GM12878 (cell line): ENCODE measurements around the gene WDR91. TPM values are rescaled to one million over a fixed set of nuclear protein-coding genes. Genes with fewer than 3 reads are reported as not detected.

Experiments used
- ATF7 ChIP-seq: fragments of 450-650 bp; IDR thresholded peaks from 2 replicates; pipeline ENCODE4 v1.6.1; 2016; ENCODE audit warnings: low read depth, mild to moderate bottlenecking
- BMI1 ChIP-seq: fragments of 450-650 bp; IDR thresholded peaks from 2 replicates; pipeline ENCODE4 v1.6.1; 2016; ENCODE audit warnings: mild to moderate bottlenecking, moderate library complexity, borderline replicate concordance
- BRCA1 ChIP-seq: IDR thresholded peaks from 2 replicates; pipeline ENCODE4 v1.6.1; 2011; ENCODE audit warnings: low read depth, low read length, improper control_type of control experiment
- CUX1 ChIP-seq: IDR thresholded peaks from 2 replicates; pipeline ENCODE4 v1.6.1; 2012; ENCODE audit warnings: improper control_type of control experiment, low read depth, low read length; ENCODE audit not compliant: insufficient replicate concordance
- FOXK2 ChIP-seq: fragments of 450-650 bp; IDR thresholded peaks from 2 replicates; pipeline ENCODE4 v1.6.1; 2017; ENCODE audit warnings: mild to moderate bottlenecking, moderate library complexity
- HCFC1 ChIP-seq: fragments of 150-350 bp; IDR thresholded peaks from 2 replicates; pipeline ENCODE4 v1.6.1; 2014; ENCODE audit warnings: low read length
- HDAC2 ChIP-seq: fragments of 200-600 bp; sonication (generic); IDR thresholded peaks from 2 replicates; pipeline ENCODE4 v1.6.1; 2017
- HDAC6 ChIP-seq: fragments of 200-600 bp; sonication (generic); IDR thresholded peaks from one replicate; pipeline ENCODE4 v1.8.0; 2017; ENCODE audit warnings: antibody characterized with exemption; ENCODE audit not compliant: unreplicated experiment
- IRF4 ChIP-seq: IDR thresholded peaks from 2 replicates; pipeline ENCODE4 v1.6.1; 2011; ENCODE audit warnings: low read depth, low read length
- IRF5 ChIP-seq: fragments of 450-650 bp; IDR thresholded peaks from 2 replicates; pipeline ENCODE4 v1.6.1; 2017; ENCODE audit warnings: borderline replicate concordance
- LARP7 ChIP-seq: fragments of 450-650 bp; IDR thresholded peaks from 2 replicates; pipeline ENCODE4 v1.6.1; 2017; ENCODE audit warnings: mild to moderate bottlenecking
- PAX8 ChIP-seq: fragments of 450-650 bp; IDR thresholded peaks from 2 replicates; pipeline ENCODE4 v1.6.1; 2017; ENCODE audit warnings: mild to moderate bottlenecking, moderate library complexity
- PBX3 ChIP-seq: IDR thresholded peaks from 2 replicates; pipeline ENCODE4 v1.6.1; 2011; ENCODE audit warnings: mild to moderate bottlenecking, low read depth, low read length, moderate library complexity; ENCODE audit not compliant: insufficient replicate concordance
- RFX5 ChIP-seq: IDR thresholded peaks from 2 replicates; pipeline ENCODE4 v1.6.1; 2011; ENCODE audit warnings: low read depth, low read length, improper control_type of control experiment
- TAF1 ChIP-seq: IDR thresholded peaks from 2 replicates; pipeline ENCODE4 v1.6.1; 2011; ENCODE audit warnings: mild to moderate bottlenecking, low read depth, low read length, borderline replicate concordance
- TARDBP ChIP-seq: IDR thresholded peaks from 2 replicates; pipeline ENCODE4 v1.6.1; 2016; ENCODE audit warnings: borderline replicate concordance
- TCF3 ChIP-seq: IDR thresholded peaks from 2 replicates; pipeline ENCODE4 v1.6.1; 2012; ENCODE audit warnings: low read depth, mild to moderate bottlenecking, low read length, borderline replicate concordance; ENCODE audit not compliant: insufficient read depth
- TCF7 ChIP-seq: IDR thresholded peaks from 2 replicates; pipeline ENCODE4 v1.6.1; 2014; ENCODE audit warnings: antibody characterized with exemption, borderline replicate concordance
- ZZZ3 ChIP-seq: IDR thresholded peaks from 2 replicates; pipeline ENCODE4 v1.6.1; 2011; ENCODE audit warnings: low read depth; ENCODE audit not compliant: control insufficient read depth, insufficient read length
- polyA plus RNA-seq, 11 experiments: library from polyadenylated mRNA; depleted of rRNA in 4 of 11; unstranded in 6 of 11; stranded (reverse) in 5 of 11; fragments of >200 nt; fragmentation: Nextera tagmentation in 4 of 11; fragmentation: Illumina TruSeq in 1 of 11; extraction: Ambion mirVana in 4 of 11; extraction: Trizol in 1 of 11; gene quantifications; 1 replicate in 1 of 11; 2 replicates in 10 of 11; pipeline versions ENCODE4 v1.2.1 to v1.2.3, GENCODE V29; 2011 to 2016; ENCODE audit warnings: inconsistent platforms in 2 of 11, missing spikeins in 2 of 11, low read depth in 1 of 11
- total RNA-seq, 4 experiments: library from RNA; depleted of rRNA in 3 of 4; stranded (reverse); fragments of >200 nt in 3 of 4; fragmentation: Illumina TruSeq in 1 of 4; extraction: Trizol in 1 of 4; gene quantifications; 2 replicates each; pipeline versions ENCODE4 v1.2.1 to v1.2.3, GENCODE V29; 2013 to 2021
- TF ChIP-seq, protein P1 (sequence below): fragments of 450-650 bp; IDR thresholded peaks from 2 replicates; pipeline ENCODE4 v1.6.1; 2018; ENCODE audit warnings: borderline replicate concordance, mild to moderate bottlenecking; ENCODE audit not compliant: partially characterized antibody

The WDR91 gene
- total and polyA plus RNA-seq, 10 of the 15 experiments (the other 5 are each of a cell fraction or from before 2014, with no cell fraction given) = 7.6 to 83.3 (median 16.5) TPM

GRCh38 chr7:135147899-135148721 lies 63.2 kb downstream of the WDR91 start, which contains the start of gene TMEM140 (continued):
- TF ChIP-seq, protein P1, sequence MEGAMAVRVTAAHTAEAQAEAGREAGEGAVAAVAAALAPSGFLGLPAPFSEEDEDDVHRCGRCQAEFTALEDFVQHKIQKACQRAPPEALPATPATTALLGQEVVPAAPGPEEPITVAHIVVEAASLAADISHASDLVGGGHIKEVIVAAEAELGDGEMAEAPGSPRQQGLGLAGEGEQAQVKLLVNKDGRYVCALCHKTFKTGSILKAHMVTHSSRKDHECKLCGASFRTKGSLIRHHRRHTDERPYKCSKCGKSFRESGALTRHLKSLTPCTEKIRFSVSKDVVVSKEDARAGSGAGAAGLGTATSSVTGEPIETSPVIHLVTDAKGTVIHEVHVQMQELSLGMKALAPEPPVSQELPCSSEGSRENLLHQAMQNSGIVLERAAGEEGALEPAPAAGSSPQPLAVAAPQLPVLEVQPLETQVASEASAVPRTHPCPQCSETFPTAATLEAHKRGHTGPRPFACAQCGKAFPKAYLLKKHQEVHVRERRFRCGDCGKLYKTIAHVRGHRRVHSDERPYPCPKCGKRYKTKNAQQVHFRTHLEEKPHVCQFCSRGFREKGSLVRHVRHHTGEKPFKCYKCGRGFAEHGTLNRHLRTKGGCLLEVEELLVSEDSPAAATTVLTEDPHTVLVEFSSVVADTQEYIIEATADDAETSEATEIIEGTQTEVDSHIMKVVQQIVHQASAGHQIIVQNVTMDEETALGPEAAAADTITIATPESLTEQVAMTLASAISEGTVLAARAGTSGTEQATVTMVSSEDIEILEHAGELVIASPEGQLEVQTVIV = no peak
- TF ChIP-seq TCF7 (no peak), IRF4 (peak; percentile 84), IRF5 (no peak), TCF3 (0 out of 2 replicates have a peak, but pooled peaks have one; percentile 9), ATF7 (peak; percentile 99), RFX5 (no peak), HDAC2 (no peak), LARP7 (no peak), TAF1 (peak; percentile 85), TARDBP (no peak), PBX3 (peak; percentile 61), PAX8 (peak; percentile 90), BMI1 (no peak), CUX1 (peak; percentile 82), HDAC6 (no peak), ZZZ3 (no peak), BRCA1 (no peak), FOXK2 (peak; percentile 93), HCFC1 (no peak)
